ENCODE data around the gene SIGLEC11.

- TF ChIP-seq POLR2A (IDR thresholded peaks at IDR 0.05) (no peak), POLR2AphosphoS5 (IDR thresholded peaks at IDR 0.05) (no peak)
- TF ChIP-seq, protein P1, sequence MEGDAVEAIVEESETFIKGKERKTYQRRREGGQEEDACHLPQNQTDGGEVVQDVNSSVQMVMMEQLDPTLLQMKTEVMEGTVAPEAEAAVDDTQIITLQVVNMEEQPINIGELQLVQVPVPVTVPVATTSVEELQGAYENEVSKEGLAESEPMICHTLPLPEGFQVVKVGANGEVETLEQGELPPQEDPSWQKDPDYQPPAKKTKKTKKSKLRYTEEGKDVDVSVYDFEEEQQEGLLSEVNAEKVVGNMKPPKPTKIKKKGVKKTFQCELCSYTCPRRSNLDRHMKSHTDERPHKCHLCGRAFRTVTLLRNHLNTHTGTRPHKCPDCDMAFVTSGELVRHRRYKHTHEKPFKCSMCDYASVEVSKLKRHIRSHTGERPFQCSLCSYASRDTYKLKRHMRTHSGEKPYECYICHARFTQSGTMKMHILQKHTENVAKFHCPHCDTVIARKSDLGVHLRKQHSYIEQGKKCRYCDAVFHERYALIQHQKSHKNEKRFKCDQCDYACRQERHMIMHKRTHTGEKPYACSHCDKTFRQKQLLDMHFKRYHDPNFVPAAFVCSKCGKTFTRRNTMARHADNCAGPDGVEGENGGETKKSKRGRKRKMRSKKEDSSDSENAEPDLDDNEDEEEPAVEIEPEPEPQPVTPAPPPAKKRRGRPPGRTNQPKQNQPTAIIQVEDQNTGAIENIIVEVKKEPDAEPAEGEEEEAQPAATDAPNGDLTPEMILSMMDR (IDR thresholded peaks at IDR 0.05) = no peak
Measured at GRCh38 chr19:49912965-49913685, 47.8 kb downstream of the SIGLEC11 start.
